ENCODE data around the gene CADPS.

CADPS gene

DNA sequence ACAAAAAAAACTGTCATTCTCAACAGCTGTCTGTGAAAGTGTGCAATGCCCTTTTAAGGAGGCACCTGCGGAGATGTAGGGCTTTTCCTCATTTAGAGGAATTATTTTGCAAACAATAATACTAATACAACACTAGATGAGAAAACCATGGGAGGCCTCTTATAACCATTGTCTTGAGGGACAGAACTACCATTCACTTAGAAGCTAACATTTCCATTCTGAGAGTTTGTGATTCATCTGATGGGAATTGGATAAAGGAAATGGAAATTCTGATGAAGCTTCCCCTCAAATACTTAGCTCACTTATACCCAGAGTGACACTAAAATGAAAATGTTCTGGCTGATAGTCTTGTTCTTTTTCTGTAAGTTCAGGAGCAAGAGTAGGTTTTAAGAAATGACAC lies 147.7 kb downstream of the CADPS start:
- Histone ChIP-seq H3K36me3 (ENCODE audit: control insufficient read depth in 1 of 2, insufficient read depth in 2 of 2, low read length in 2 of 2) (no peaks in the 10 kb centered on the region), H3K4me3 (ENCODE audit: low read depth in 1 of 2, low read length in 2 of 2) (no peak overlapping the region), H3K9me3 (ENCODE audit: control insufficient read depth in 1 of 2, low read length in 2 of 2) (no peaks in the 10 kb centered on the region), H3K27ac (ENCODE audit: low read depth, low read length) (no peak overlapping the region), H3K4me1 (ENCODE audit: control insufficient read depth in 1 of 2, insufficient read depth in 2 of 2, low read length in 2 of 2) (peaks cover 6 to 7% of the 10 kb centered on the region in 2 donors), H3K9ac (ENCODE audit: low read depth in 1 of 2, low read length in 2 of 2) (no peak overlapping the region), H3K27me3 (ENCODE audit: control insufficient read depth in 1 of 2, insufficient read depth in 2 of 2, low read length in 2 of 2) (no peaks in the 10 kb centered on the region)

DNA sequence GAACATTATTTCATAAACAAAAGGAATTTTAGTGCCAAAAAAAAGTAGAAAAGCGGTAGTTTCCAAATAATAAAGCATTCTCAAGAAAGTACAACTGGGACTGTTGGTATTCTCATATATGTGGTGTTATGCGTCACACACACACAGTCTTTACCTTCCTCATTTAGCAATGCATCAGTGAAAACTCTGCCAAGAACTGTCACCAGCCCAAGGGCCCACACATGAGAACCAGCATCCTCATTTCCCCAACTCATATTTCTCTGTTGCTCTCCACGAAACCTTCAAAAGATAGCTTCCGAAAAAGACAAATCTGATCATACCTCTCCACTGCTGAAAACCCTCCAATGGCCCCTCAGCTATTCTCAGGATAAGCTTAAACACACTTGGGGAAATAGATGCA lies 150.7 kb downstream of the CADPS start:
- Histone ChIP-seq H3K9ac (ENCODE audit: low read depth in 1 of 2, low read length in 2 of 2) (no peak overlapping the region), H3K4me1 (ENCODE audit: control insufficient read depth in 1 of 2, insufficient read depth in 2 of 2, low read length in 2 of 2) (no peaks in the 10 kb centered on the region), H3K4me3 (ENCODE audit: low read depth in 1 of 2, low read length in 2 of 2) (no peak overlapping the region), H3K27me3 (ENCODE audit: control insufficient read depth in 1 of 2, insufficient read depth in 2 of 2, low read length in 2 of 2) (no peaks in the 10 kb centered on the region), H3K36me3 (ENCODE audit: control insufficient read depth in 1 of 2, insufficient read depth in 2 of 2, low read length in 2 of 2) (no peaks in the 10 kb centered on the region), H3K9me3 (ENCODE audit: control insufficient read depth in 1 of 2, low read length in 2 of 2) (no peaks in the 10 kb centered on the region), H3K27ac (ENCODE audit: low read depth, low read length) (no peak overlapping the region)

DNA sequence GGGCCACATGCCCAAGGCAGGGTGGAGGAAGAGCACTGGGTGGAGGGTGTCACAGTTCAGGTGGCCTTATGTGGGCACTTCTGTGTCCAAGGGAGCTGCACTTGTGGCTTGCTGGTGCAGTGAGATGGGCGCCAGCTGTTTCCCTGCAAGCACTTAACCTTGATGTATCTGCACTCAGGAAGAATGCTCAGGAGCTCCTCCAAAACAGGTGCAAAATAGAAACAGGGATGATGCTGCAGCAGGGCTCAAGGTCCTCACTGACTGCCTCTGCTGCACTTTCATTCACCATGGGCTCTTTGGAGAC lies 151.3 kb downstream of the CADPS start:
- H3K9me3 ChIP-seq (ENCODE audit: control insufficient read depth in 1 of 2, low read length in 2 of 2): no peaks in the 10 kb centered on the region
- no peak overlapping the region for H3K4me3 ChIP-seq (ENCODE audit: low read depth in 1 of 2, low read length in 2 of 2)
- no peak overlapping the region for H3K9ac ChIP-seq (ENCODE audit: low read depth in 1 of 2, low read length in 2 of 2)
- H3K36me3 ChIP-seq (ENCODE audit: control insufficient read depth in 1 of 2, insufficient read depth in 2 of 2, low read length in 2 of 2): no peaks in the 10 kb centered on the region
- H3K27me3 ChIP-seq (ENCODE audit: control insufficient read depth in 1 of 2, insufficient read depth in 2 of 2, low read length in 2 of 2): no peaks in the 10 kb centered on the region
- no peak overlapping the region for H3K27ac ChIP-seq (ENCODE audit: low read depth, low read length)
- no peaks in the 10 kb centered on the region for H3K4me1 ChIP-seq (ENCODE audit: control insufficient read depth in 1 of 2, insufficient read depth in 2 of 2, low read length in 2 of 2)

DNA sequence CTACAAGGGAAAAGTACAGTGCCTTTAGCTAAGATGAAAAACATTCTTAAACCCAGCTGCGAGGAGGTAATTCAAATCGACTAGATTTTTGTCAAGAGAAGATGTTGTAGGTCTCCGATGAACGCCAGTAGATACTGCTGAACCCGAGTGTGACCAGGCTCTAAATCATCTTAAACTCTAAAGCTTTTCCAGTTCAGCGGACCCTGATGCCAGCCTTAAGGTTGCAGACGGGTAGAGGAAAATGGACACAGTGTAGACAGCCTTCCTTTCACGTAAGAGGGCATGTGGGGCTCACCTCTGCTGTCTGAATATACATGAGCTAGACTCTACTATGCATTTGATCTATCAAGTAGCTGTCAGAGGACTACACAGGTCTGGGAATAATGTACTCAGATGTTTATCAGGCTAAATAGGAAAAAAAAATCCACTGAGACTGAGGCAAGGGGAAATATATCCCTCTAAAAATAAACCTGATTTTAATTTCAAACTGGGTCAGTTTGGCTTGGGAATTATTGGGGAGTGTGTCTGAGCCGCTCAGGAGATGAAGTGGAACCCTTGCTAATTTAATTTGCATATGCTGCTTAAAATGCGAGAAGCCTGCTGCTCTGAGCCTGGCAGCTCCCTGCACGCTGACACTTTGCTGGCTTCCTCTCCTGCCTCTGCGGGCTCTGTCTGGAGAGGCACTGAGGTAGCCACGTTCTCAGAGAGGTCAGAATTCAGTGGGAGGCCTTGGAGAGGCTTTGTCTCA lies 151.9 kb downstream of the CADPS start:
- no peak overlapping the region for H3K4me3 ChIP-seq (ENCODE audit: low read depth in 1 of 2, low read length in 2 of 2)
- H3K4me1 ChIP-seq (ENCODE audit: control insufficient read depth in 1 of 2, insufficient read depth in 2 of 2, low read length in 2 of 2): no peaks in the 10 kb centered on the region
- H3K36me3 ChIP-seq (ENCODE audit: control insufficient read depth in 1 of 2, insufficient read depth in 2 of 2, low read length in 2 of 2): no peaks in the 10 kb centered on the region
- no peak overlapping the region for H3K27ac ChIP-seq (ENCODE audit: low read depth, low read length)
- H3K9me3 ChIP-seq (ENCODE audit: control insufficient read depth in 1 of 2, low read length in 2 of 2): no peaks in the 10 kb centered on the region
- H3K27me3 ChIP-seq (ENCODE audit: control insufficient read depth in 1 of 2, insufficient read depth in 2 of 2, low read length in 2 of 2): no peaks in the 10 kb centered on the region
- no peak overlapping the region for H3K9ac ChIP-seq (ENCODE audit: low read depth in 1 of 2, low read length in 2 of 2)

DNA sequence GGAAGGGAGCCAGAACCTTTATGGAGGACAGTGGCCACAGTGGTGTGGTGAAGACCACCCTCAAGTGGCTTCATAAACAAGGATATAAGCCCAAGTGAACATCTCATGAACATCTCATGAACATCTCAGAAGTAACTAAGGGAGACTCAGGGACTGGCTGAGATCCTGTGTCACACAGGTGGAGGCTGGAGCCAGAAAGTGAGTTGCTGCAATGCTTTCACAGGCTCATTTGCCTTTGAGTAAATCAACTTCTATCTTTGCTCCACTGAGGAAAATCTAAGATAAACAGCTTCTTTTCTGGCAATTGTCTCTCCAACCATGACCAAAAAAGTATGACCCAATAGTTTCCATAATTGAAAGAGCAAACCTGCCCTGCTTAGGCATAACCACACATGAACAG lies 152.9 kb downstream of the CADPS start:
- Histone ChIP-seq H3K9me3 (ENCODE audit: control insufficient read depth in 1 of 2, low read length in 2 of 2) (no peaks in the 10 kb centered on the region), H3K27ac (ENCODE audit: low read depth, low read length) (no peak overlapping the region), H3K4me1 (ENCODE audit: control insufficient read depth in 1 of 2, insufficient read depth in 2 of 2, low read length in 2 of 2) (no peaks in the 10 kb centered on the region), H3K36me3 (ENCODE audit: control insufficient read depth in 1 of 2, insufficient read depth in 2 of 2, low read length in 2 of 2) (no peaks in the 10 kb centered on the region), H3K4me3 (ENCODE audit: low read depth in 1 of 2, low read length in 2 of 2) (no peak overlapping the region), H3K9ac (ENCODE audit: low read depth in 1 of 2, low read length in 2 of 2) (no peak overlapping the region), H3K27me3 (ENCODE audit: control insufficient read depth in 1 of 2, insufficient read depth in 2 of 2, low read length in 2 of 2) (no peaks in the 10 kb centered on the region)

DNA sequence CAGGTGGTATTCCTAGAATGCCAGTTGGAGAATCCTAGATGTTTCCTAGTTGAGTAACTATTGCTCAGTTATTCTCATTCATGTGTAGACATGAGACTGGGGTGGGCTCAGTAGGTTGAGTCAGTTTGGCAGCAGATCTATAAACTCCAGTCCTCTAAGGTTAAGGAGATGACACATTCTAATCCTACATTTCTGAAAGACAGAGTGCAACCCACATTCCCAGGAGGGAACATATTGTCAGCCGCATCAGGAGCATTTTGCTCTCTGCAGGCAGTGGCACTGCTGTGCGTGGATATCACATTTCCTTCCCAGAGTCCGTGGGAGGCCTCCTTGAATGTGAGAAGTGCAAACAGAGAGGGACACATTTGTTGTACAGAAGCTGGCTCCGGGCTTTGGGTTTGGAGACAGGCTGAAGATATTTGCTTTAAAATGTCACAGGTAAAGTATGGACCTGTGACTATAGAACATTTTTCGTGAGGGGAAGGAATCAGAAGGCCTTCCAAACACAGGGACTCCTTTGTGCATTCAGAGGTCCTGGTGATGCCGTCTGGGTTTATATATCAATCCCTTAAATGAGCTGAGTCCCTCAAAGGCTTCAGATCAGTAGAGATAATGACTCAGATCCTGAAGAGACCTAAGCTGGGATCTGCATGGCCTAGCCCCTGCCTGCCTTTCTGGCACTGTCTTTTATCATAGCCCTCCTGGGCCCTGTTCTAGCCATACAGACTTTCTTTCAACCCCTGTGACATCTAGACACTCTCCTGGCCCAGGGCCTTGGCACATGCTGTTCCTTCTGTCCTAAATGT lies 156.5 kb downstream of the CADPS start:
- Histone ChIP-seq H3K36me3 (ENCODE audit: control insufficient read depth in 1 of 2, insufficient read depth in 2 of 2, low read length in 2 of 2) (no peaks in the 10 kb centered on the region), H3K4me1 (ENCODE audit: control insufficient read depth in 1 of 2, insufficient read depth in 2 of 2, low read length in 2 of 2) (no peaks in the 10 kb centered on the region), H3K4me3 (ENCODE audit: low read depth in 1 of 2, low read length in 2 of 2) (no peak overlapping the region), H3K9ac (ENCODE audit: low read depth in 1 of 2, low read length in 2 of 2) (no peak overlapping the region), H3K27ac (ENCODE audit: low read depth, low read length) (no peak overlapping the region), H3K27me3 (ENCODE audit: control insufficient read depth in 1 of 2, insufficient read depth in 2 of 2, low read length in 2 of 2) (no peaks in the 10 kb centered on the region), H3K9me3 (ENCODE audit: control insufficient read depth in 1 of 2, low read length in 2 of 2) (no peaks in the 10 kb centered on the region)

DNA sequence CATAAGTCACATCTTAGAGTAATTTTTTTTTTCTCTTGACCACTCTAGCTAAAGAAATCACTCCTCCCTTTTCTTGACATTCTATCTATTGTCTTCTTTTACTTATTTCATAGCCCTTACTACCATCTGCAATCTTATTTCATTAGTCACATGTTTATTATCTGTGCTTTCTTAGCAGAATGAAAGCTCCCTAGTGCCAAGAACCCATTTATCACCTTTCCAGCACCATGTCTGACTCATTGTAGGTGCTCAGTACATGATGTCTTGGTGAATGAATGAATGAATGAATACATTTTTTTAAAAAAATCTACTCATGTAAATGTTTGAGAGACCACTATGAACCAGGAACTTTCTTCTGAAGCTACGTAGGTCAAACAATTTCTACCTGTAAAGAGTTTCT lies 157.2 kb downstream of the CADPS start:
- H3K27ac ChIP-seq (ENCODE audit: low read depth, low read length): no peak overlapping the region
- no peak overlapping the region for H3K4me3 ChIP-seq (ENCODE audit: low read depth in 1 of 2, low read length in 2 of 2)
- H3K9me3 ChIP-seq (ENCODE audit: control insufficient read depth in 1 of 2, low read length in 2 of 2): no peaks in the 10 kb centered on the region
- no peaks in the 10 kb centered on the region for H3K4me1 ChIP-seq (ENCODE audit: control insufficient read depth in 1 of 2, insufficient read depth in 2 of 2, low read length in 2 of 2)
- H3K9ac ChIP-seq (ENCODE audit: low read depth in 1 of 2, low read length in 2 of 2): no peak overlapping the region
- no peaks in the 10 kb centered on the region for H3K27me3 ChIP-seq (ENCODE audit: control insufficient read depth in 1 of 2, insufficient read depth in 2 of 2, low read length in 2 of 2)
- no peaks in the 10 kb centered on the region for H3K36me3 ChIP-seq (ENCODE audit: control insufficient read depth in 1 of 2, insufficient read depth in 2 of 2, low read length in 2 of 2)

DNA sequence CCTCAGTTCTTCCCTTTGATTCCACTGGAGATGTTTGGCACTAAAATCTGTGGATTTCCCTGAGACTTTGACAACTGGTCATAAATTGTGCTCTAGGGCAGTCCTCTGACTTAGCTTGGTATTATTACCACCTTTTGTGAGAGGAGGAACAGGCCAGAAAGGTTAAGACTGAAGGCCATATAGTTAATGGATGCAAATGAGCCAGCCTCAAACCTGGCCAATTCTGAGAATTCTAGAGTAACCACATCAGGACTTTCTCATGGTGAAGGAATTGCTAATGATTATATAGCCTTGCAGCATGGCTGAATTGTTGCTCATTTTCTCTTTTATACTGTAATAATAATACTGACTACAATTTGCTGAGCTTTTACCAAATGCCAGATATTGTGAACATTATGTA lies 162.5 kb downstream of the CADPS start:
- H3K27ac ChIP-seq (ENCODE audit: low read depth, low read length): no peak overlapping the region
- no peaks in the 10 kb centered on the region for H3K9me3 ChIP-seq (ENCODE audit: control insufficient read depth in 1 of 2, low read length in 2 of 2)
- no peaks in the 10 kb centered on the region for H3K36me3 ChIP-seq (ENCODE audit: control insufficient read depth in 1 of 2, insufficient read depth in 2 of 2, low read length in 2 of 2)
- peaks cover 0 to 10% of the 10 kb centered on the region in 2 donors for H3K4me1 ChIP-seq (ENCODE audit: control insufficient read depth in 1 of 2, insufficient read depth in 2 of 2, low read length in 2 of 2)
- H3K4me3 ChIP-seq (ENCODE audit: low read depth in 1 of 2, low read length in 2 of 2): no peak overlapping the region
- H3K27me3 ChIP-seq (ENCODE audit: control insufficient read depth in 1 of 2, insufficient read depth in 2 of 2, low read length in 2 of 2): no peaks in the 10 kb centered on the region
- H3K9ac ChIP-seq (ENCODE audit: low read depth in 1 of 2, low read length in 2 of 2): no peak overlapping the region

DNA sequence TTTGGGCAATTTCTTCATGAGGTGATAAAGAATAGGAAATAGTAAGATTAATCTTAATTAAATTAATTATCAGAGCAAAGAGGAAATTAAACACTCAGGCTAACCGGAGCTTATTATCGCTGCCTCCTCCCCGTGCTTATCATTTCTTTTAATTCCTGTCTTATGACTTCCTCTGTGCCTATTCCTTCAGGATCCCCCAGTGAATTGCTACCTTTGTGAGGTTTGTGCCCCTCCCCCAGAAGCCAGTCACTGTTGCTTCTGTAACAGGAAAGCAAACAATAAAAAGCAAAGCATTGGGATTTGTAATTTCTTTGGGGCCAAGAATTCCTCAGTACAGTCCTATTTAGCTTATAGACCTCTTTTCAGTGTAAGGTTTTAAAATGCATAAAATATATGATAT lies 164.5 kb downstream of the CADPS start:
- peaks cover 0 to 10% of the 10 kb centered on the region in 2 donors for H3K4me1 ChIP-seq (ENCODE audit: control insufficient read depth in 1 of 2, insufficient read depth in 2 of 2, low read length in 2 of 2)
- no peak overlapping the region for H3K27ac ChIP-seq (ENCODE audit: low read depth, low read length)
- H3K9me3 ChIP-seq (ENCODE audit: control insufficient read depth in 1 of 2, low read length in 2 of 2): no peaks in the 10 kb centered on the region
- no peaks in the 10 kb centered on the region for H3K27me3 ChIP-seq (ENCODE audit: control insufficient read depth in 1 of 2, insufficient read depth in 2 of 2, low read length in 2 of 2)
- no peak overlapping the region for H3K4me3 ChIP-seq (ENCODE audit: low read depth in 1 of 2, low read length in 2 of 2)
- H3K36me3 ChIP-seq (ENCODE audit: control insufficient read depth in 1 of 2, insufficient read depth in 2 of 2, low read length in 2 of 2): no peaks in the 10 kb centered on the region
- no peak overlapping the region for H3K9ac ChIP-seq (ENCODE audit: low read depth in 1 of 2, low read length in 2 of 2)

DNA sequence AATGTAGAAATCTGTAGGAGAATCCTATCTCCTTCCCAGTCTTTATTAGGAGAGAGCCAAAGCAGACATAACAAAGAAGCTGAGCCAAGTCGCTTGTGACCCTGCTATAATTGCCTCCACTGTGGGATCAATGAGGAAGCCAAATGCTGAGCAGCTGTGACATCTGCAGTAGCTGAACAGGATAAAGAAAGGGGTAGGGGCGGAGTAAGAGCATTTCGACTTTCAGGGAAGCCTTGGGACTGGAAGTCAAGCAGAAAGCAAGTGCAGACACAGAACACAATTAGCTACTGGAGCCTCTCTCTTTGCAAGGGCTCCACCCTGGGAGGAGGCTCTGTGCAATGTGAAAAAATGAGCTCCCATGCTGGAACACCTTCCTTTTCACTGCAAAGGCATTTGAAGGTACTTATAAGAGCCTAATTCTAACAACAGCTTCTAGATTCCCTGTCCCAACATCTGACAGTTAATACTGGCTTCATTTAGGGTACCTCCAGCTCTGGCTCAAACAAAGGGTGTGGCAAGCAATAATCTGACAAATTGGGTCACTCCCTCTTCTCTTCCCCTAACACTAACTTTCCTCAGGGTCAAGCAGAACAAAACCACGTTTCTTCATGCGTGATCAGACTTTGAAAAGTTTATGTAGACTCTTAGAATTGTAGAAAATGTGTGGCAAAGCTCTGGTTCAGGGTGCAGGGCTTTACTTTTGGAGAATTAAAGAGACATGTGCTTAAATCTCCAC lies 166.4 kb downstream of the CADPS start:
- Histone ChIP-seq H3K36me3 (ENCODE audit: control insufficient read depth in 1 of 2, insufficient read depth in 2 of 2, low read length in 2 of 2) (no peaks in the 10 kb centered on the region), H3K27ac (ENCODE audit: low read depth, low read length) (no peak overlapping the region), H3K9me3 (ENCODE audit: control insufficient read depth in 1 of 2, low read length in 2 of 2) (no peaks in the 10 kb centered on the region), H3K9ac (ENCODE audit: low read depth in 1 of 2, low read length in 2 of 2) (no peak overlapping the region), H3K4me3 (ENCODE audit: low read depth in 1 of 2, low read length in 2 of 2) (no peak overlapping the region), H3K27me3 (ENCODE audit: control insufficient read depth in 1 of 2, insufficient read depth in 2 of 2, low read length in 2 of 2) (no peaks in the 10 kb centered on the region), H3K4me1 (ENCODE audit: control insufficient read depth in 1 of 2, insufficient read depth in 2 of 2, low read length in 2 of 2) (peaks cover 0 to 10% of the 10 kb centered on the region in 2 donors)

All from duodenal mucosa (tissue), 2 donors.